ENCODE data around the gene ACR. TPM values are rescaled to one million over a fixed set of nuclear protein-coding genes. Genes with fewer than 3 reads are reported as not detected.

ACR gene
- total RNA-seq, 1 experiment from 2014 or later, result 0.21 TPM

DNA sequence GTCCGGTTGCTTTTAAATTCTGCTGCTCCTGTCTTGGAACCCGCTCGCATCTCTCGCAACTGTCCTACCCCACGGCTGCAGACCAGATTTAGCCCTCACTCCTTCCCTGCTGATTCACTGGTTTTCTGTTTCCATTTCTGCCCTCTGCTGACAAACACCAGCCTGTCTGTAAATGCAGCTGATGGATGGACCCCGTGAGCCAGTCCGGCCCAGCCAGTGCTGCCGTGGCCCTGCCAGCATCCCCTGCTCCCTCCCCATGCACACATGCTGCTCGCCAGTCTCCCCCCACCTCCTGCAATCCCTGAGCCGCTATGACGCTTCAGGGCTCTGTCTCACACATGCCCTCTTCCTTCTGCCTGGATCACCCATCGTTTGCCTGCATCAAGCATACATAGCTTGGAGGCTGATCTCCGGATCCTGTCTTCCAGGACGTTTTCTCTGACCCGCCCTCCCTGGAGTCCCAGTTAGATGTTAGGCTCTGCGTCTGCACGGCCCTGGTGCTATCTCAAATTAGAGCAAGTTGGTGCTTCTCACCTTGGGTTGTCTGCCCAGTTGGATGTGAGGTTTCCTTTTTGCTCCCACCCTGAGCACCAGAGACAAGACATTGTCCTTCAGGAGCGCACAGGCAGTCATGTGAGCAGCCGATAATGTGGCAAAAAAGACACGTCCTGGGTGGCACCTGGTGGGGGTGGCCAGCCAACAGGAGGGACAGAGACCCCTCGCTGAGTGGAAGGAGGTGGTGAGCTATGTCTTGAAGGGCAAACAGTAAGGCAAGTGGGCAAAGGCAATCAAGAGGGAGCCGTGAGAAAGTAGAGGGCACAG lies 4.3 kb upstream of the ACR start:
- ChIA-PET CTCF (no interaction called here), POLR2A (no interaction called here)
- DNase-seq (ENCODE audit: low read depth, low spot score) (no peak), ATAC-seq (peak; percentile 31; the same call in 1 of the 2 replicates)
- Histone ChIP-seq H3K27me3 (ENCODE audit: control insufficient read depth, insufficient read depth, low read length) (no peaks in the 10 kb centered on the region), H3K4me3 (ENCODE audit: low read depth in 2 of 2, low read length in 2 of 2) (no peak overlapping the region), H3K27ac (ENCODE audit: low read length) (no peak overlapping the region), H3K4me1 (ENCODE audit: control insufficient read depth, insufficient read depth, low read length) (no peaks in the 10 kb centered on the region), H3K36me3 (ENCODE audit: control insufficient read depth, insufficient read depth, low read length) (no peaks in the 10 kb centered on the region), H3K9me3 (ENCODE audit: control insufficient read depth, insufficient read depth, low read depth, low read length) (no peaks in the 10 kb centered on the region)
- BruUV-seq (replicated peaks), result no TSS peak
- TF ChIP-seq SIN3A (IDR thresholded peaks at IDR 0.05; ENCODE audit: borderline replicate concordance, insufficient read depth, low read depth, low read length) (no peak), TCF7L2 (IDR thresholded peaks at IDR 0.05; ENCODE audit: low read depth, low read length) (no peak), POLR2AphosphoS5 (IDR thresholded peaks at IDR 0.05; ENCODE audit: low read depth, low read length) (no peak)
- TF ChIP-seq, protein P1, sequence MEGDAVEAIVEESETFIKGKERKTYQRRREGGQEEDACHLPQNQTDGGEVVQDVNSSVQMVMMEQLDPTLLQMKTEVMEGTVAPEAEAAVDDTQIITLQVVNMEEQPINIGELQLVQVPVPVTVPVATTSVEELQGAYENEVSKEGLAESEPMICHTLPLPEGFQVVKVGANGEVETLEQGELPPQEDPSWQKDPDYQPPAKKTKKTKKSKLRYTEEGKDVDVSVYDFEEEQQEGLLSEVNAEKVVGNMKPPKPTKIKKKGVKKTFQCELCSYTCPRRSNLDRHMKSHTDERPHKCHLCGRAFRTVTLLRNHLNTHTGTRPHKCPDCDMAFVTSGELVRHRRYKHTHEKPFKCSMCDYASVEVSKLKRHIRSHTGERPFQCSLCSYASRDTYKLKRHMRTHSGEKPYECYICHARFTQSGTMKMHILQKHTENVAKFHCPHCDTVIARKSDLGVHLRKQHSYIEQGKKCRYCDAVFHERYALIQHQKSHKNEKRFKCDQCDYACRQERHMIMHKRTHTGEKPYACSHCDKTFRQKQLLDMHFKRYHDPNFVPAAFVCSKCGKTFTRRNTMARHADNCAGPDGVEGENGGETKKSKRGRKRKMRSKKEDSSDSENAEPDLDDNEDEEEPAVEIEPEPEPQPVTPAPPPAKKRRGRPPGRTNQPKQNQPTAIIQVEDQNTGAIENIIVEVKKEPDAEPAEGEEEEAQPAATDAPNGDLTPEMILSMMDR (IDR thresholded peaks at IDR 0.05), result no peak
- TF ChIP-seq, protein P2, sequence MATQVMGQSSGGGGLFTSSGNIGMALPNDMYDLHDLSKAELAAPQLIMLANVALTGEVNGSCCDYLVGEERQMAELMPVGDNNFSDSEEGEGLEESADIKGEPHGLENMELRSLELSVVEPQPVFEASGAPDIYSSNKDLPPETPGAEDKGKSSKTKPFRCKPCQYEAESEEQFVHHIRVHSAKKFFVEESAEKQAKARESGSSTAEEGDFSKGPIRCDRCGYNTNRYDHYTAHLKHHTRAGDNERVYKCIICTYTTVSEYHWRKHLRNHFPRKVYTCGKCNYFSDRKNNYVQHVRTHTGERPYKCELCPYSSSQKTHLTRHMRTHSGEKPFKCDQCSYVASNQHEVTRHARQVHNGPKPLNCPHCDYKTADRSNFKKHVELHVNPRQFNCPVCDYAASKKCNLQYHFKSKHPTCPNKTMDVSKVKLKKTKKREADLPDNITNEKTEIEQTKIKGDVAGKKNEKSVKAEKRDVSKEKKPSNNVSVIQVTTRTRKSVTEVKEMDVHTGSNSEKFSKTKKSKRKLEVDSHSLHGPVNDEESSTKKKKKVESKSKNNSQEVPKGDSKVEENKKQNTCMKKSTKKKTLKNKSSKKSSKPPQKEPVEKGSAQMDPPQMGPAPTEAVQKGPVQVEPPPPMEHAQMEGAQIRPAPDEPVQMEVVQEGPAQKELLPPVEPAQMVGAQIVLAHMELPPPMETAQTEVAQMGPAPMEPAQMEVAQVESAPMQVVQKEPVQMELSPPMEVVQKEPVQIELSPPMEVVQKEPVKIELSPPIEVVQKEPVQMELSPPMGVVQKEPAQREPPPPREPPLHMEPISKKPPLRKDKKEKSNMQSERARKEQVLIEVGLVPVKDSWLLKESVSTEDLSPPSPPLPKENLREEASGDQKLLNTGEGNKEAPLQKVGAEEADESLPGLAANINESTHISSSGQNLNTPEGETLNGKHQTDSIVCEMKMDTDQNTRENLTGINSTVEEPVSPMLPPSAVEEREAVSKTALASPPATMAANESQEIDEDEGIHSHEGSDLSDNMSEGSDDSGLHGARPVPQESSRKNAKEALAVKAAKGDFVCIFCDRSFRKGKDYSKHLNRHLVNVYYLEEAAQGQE (IDR thresholded peaks at IDR 0.05; ENCODE audit: insufficient read depth in 1 of 2, low read depth in 2 of 2, low read length in 1 of 2), result no peak
- in situ Hi-C loops (cut with HindIII; ENCODE audit: low pct_unique_long_range_greater_than_20kb, low sequenced_read_pairs), result no loop called here
- intact Hi-C loops (cut with micrococcal nuclease; ENCODE audit: unreplicated experiment), result no loop called here

DNA sequence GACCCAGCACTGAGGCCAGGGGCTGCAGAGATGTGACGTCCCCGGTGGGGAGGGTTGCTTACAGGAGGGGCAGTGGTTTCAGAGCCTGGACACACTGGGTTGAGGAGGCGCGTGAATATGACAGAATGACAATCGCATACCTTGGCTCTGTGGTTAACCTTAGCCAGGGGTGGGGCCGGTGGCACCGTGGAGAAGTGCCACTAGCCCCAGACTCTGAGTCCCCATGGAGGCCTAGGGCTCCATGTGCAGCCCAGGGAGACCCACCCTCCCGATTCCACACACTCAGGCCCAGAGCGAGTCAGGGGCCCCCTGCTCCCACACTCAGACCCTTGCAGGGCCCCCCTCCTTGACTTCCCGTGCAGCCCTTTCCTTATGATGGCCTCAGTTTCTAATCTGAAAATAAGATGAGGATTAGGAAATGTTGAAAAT lies 3.6 kb upstream of the ACR start:
- CTCF ChIA-PET, result no interaction called here
- no peaks in the 10 kb centered on the region for H3K4me1 ChIP-seq (ENCODE audit: control insufficient read depth, insufficient read depth, low read length)
- H3K4me3 ChIP-seq (ENCODE audit: low read depth in 2 of 2, low read length in 2 of 2), result no peak overlapping the region
- H3K36me3 ChIP-seq (ENCODE audit: control insufficient read depth, insufficient read depth, low read length), result no peaks in the 10 kb centered on the region
- no peaks in the 10 kb centered on the region for H3K27me3 ChIP-seq (ENCODE audit: control insufficient read depth, insufficient read depth, low read length)
- BruUV-seq (replicated peaks), result no TSS peak
- ATAC-seq (no peak), DNase-seq (ENCODE audit: low read depth, low spot score) (no peak)
- POLR2A ChIA-PET, result no interaction called here
- in situ Hi-C loops (cut with HindIII; ENCODE audit: low pct_unique_long_range_greater_than_20kb, low sequenced_read_pairs), result no loop called here
- no peak for TF ChIP-seq POLR2AphosphoS5 (IDR thresholded peaks at IDR 0.05; ENCODE audit: low read depth, low read length)
- TF ChIP-seq, protein P2 (IDR thresholded peaks at IDR 0.05; ENCODE audit: insufficient read depth in 1 of 2, low read depth in 2 of 2, low read length in 1 of 2), result no peak
- TF ChIP-seq TCF7L2 (IDR thresholded peaks at IDR 0.05; ENCODE audit: low read depth, low read length), result no peak
- no peak for TF ChIP-seq SIN3A (IDR thresholded peaks at IDR 0.05; ENCODE audit: borderline replicate concordance, insufficient read depth, low read depth, low read length)
- TF ChIP-seq, protein P1 (IDR thresholded peaks at IDR 0.05), result no peak
- intact Hi-C loops (cut with micrococcal nuclease; ENCODE audit: unreplicated experiment), result no loop called here
- H3K27ac ChIP-seq (ENCODE audit: low read length), result no peak overlapping the region
- no peaks in the 10 kb centered on the region for H3K9me3 ChIP-seq (ENCODE audit: control insufficient read depth, insufficient read depth, low read depth, low read length)

Data from Panc1 (cell line).